ENCODE results near the gene PASK. TPM values are rescaled to one million over a fixed set of nuclear protein-coding genes. Genes with fewer than 3 reads are reported as not detected.

PASK gene
- total RNA-seq, 2 experiments from 2014 or later: 26.8 to 84.3 TPM

GRCh38 chr2:241141214-241141770 lies 8.0 kb downstream of the PASK start:
- no peaks in the 10 kb centered on the region for H4K20me1 ChIP-seq (ENCODE audit: insufficient read depth, low read length)
- H3K36me3 ChIP-seq (ENCODE audit: insufficient read depth, low read length): peaks cover 57% of the 10 kb centered on the region
- no TSS peak for BruUV-seq (replicated peaks)
- peaks cover 6% of the 10 kb centered on the region; the same call in 1 of the 2 replicates for H3K79me2 ChIP-seq (ENCODE audit: insufficient read depth, low read depth, low read length)
- intact Hi-C loops (cut with micrococcal nuclease; ENCODE audit: unreplicated experiment): loop anchor here (10.0 kb wide), 1 partner anchor 744 kb away; no protein-coding TSS in a partner anchor
- no peak overlapping the region for H3K4me3 ChIP-seq (ENCODE audit: low read depth, low read length, poor library complexity, severe bottlenecking)
- CTCF ChIA-PET (ENCODE audit: unreplicated experiment): no interaction called here
- DNase-seq (ENCODE audit: low spot score): no peak
- no peak overlapping the region for H2AFZ ChIP-seq (ENCODE audit: low read length)
- POLR2A ChIA-PET: interaction anchor here (0.6 to 0.7 kb wide), 2 partner anchors 10 to 104 kb away, joined by 3 read pairs; no protein-coding TSS in a partner anchor
- H3K9me3 ChIP-seq (ENCODE audit: low read length): no peaks in the 10 kb centered on the region
- H3K27ac ChIP-seq (ENCODE audit: low read depth, low read length, poor library complexity, severe bottlenecking): no peak overlapping the region
- no peak for TF ChIP-seq EZH2phosphoT487 (IDR thresholded peaks at IDR 0.05; ENCODE audit: borderline replicate concordance, low read depth, low read length)
- TF ChIP-seq, protein P1, sequence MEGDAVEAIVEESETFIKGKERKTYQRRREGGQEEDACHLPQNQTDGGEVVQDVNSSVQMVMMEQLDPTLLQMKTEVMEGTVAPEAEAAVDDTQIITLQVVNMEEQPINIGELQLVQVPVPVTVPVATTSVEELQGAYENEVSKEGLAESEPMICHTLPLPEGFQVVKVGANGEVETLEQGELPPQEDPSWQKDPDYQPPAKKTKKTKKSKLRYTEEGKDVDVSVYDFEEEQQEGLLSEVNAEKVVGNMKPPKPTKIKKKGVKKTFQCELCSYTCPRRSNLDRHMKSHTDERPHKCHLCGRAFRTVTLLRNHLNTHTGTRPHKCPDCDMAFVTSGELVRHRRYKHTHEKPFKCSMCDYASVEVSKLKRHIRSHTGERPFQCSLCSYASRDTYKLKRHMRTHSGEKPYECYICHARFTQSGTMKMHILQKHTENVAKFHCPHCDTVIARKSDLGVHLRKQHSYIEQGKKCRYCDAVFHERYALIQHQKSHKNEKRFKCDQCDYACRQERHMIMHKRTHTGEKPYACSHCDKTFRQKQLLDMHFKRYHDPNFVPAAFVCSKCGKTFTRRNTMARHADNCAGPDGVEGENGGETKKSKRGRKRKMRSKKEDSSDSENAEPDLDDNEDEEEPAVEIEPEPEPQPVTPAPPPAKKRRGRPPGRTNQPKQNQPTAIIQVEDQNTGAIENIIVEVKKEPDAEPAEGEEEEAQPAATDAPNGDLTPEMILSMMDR (conservative IDR thresholded peaks at IDR 0.05; ENCODE audit: low read length): no peak
- no peak overlapping the region for H3K4me2 ChIP-seq (ENCODE audit: low read length)
- peaks cover 2% of the 10 kb centered on the region for H3K4me1 ChIP-seq (ENCODE audit: insufficient read depth, low read length, poor library complexity, severe bottlenecking)
- H3K9me2 ChIP-seq (ENCODE audit: insufficient read depth, low read length): no peaks in the 10 kb centered on the region

- Histone ChIP-seq H3K4me3 (ENCODE audit: low read depth, low read length, poor library complexity, severe bottlenecking) (no peak overlapping the region), H3K27ac (ENCODE audit: low read depth, low read length, poor library complexity, severe bottlenecking) (no peak overlapping the region), H3K9me3 (ENCODE audit: low read length) (no peaks in the 10 kb centered on the region), H3K79me2 (ENCODE audit: insufficient read depth, low read depth, low read length) (no peaks in the 10 kb centered on the region), H3K36me3 (ENCODE audit: insufficient read depth, low read length) (peaks cover 66% of the 10 kb centered on the region), H4K20me1 (ENCODE audit: insufficient read depth, low read length) (no peaks in the 10 kb centered on the region), H3K4me2 (ENCODE audit: low read length) (no peak overlapping the region), H3K9me2 (ENCODE audit: insufficient read depth, low read length) (no peaks in the 10 kb centered on the region), H3K4me1 (ENCODE audit: insufficient read depth, low read length, poor library complexity, severe bottlenecking) (no peaks in the 10 kb centered on the region), H2AFZ (ENCODE audit: low read length) (no peak overlapping the region)
- intact Hi-C loops (cut with micrococcal nuclease; ENCODE audit: unreplicated experiment): loop anchor here (10.0 kb wide), 1 partner anchor 744 kb away; no protein-coding TSS in a partner anchor
- BruUV-seq (replicated peaks): no TSS peak
- CTCF ChIA-PET (ENCODE audit: unreplicated experiment): no interaction called here
- no peak for DNase-seq (ENCODE audit: low spot score)
- POLR2A ChIA-PET: interaction anchor here (0.7 kb wide), 1 partner anchor 11 kb away, joined by 3 read pairs; no protein-coding TSS in a partner anchor
- TF ChIP-seq EZH2phosphoT487 (IDR thresholded peaks at IDR 0.05; ENCODE audit: borderline replicate concordance, low read depth, low read length): no peak
- TF ChIP-seq, protein P1 (conservative IDR thresholded peaks at IDR 0.05; ENCODE audit: low read length): no peak
These were observed 8.8 kb downstream of the PASK start for GRCh38 chr2:241140445-241140840.
